HG03135 (cell line): ENCODE measurements around the gene KLF16.

Experiments used
- ATAC-seq: cut with Tn5 transposase; IDR thresholded peaks from one replicate; pipeline ENCODE4 v1.9.1; 2021; ENCODE audit warnings: mild to moderate bottlenecking, moderate library complexity; ENCODE audit not compliant: unreplicated experiment

Gene KLF16

GRCh38 chr19:1856698-1857603 is 6.4 kb downstream of the KLF16 start:
- no peak for ATAC-seq

- ATAC-seq = no peak
Measured at GRCh38 chr19:1856345-1856697, 7.1 kb downstream of the KLF16 start.

- ATAC-seq = no peak
Measured at GRCh38 chr19:1855828-1856255, 7.5 kb downstream of the KLF16 start.

- peak; percentile 49 for ATAC-seq
Measured at GRCh38 chr19:1855040-1855827, 8.1 kb downstream of the KLF16 start.

- ATAC-seq = no peak
Measured at GRCh38 chr19:1854542-1855039, 8.8 kb downstream of the KLF16 start.

- no peak for ATAC-seq
Measured at GRCh38 chr19:1854039-1854541, 9.3 kb downstream of the KLF16 start.

GRCh38 chr19:1853295-1854038 is 9.9 kb downstream of the KLF16 start:
- ATAC-seq = no peak

- ATAC-seq = no peak
Measured at GRCh38 chr19:1852581-1853128, 10.7 kb downstream of the KLF16 start.

- ATAC-seq = no peak
Measured at GRCh38 chr19:1851654-1852580, 11.5 kb downstream of the KLF16 start.

- ATAC-seq = no peak
Measured at GRCh38 chr19:1850809-1851653, 12.3 kb downstream of the KLF16 start.

- ATAC-seq = no peak
Measured at GRCh38 chr19:1849886-1850398, 13.4 kb downstream of the KLF16 start.

GRCh38 chr19:1849132-1849474 is 14.3 kb downstream of the KLF16 start:
- no peak for ATAC-seq

GRCh38 chr19:1848399-1849131 is 14.8 kb downstream of the KLF16 start, which contains the start of gene REXO1:
REXO1 (minus strand) TSS chr19:1848483; CDS start chr19:1848358, 125 bp downstream.
- ATAC-seq = peak; percentile 59

GRCh38 chr19:1847684-1848398 is 15.5 kb downstream of the KLF16 start:
- peak; percentile 25 for ATAC-seq

- no peak for ATAC-seq
Measured at GRCh38 chr19:1847348-1847683, 16.1 kb downstream of the KLF16 start.

- ATAC-seq = no peak
Measured at GRCh38 chr19:1846517-1847204, 16.7 kb downstream of the KLF16 start.

GRCh38 chr19:1845642-1846041 is 17.7 kb downstream of the KLF16 start:
- ATAC-seq = no peak
